WTC11 (cell line): ENCODE data around the gene IL12B. TPM values are rescaled to one million over a fixed set of nuclear protein-coding genes. Genes with fewer than 3 reads are reported as not detected.

ENCODE experiments used
- ATAC-seq: fragments of 200-7000 bp; cut with Tn5 transposase; 2 replicates; pipeline ENCODE4 v1.10.0; 2021; ENCODE audit warnings: mild to moderate bottlenecking, moderate library complexity
- CTCF ChIA-PET: fragments of 300-600 bp; sonication (Branson Sonifier 250); formaldehyde crosslinking; loops from one replicate; lab custom pipeline; 2021; ENCODE audit warnings: antibody characterized with exemption; lab: Charles Lee
- POLR2A ChIA-PET: fragments of 350-600 bp; sonication (Branson Sonifier 250); formaldehyde crosslinking; loops from one replicate; lab custom pipeline; 2021; ENCODE audit warnings: antibody characterized with exemption; lab: Charles Lee
- DNase-seq: peaks from one replicate; pipeline ENCODE4 v3.0.0; 2021; ENCODE audit warnings: low spot score
- H3K27ac Mint-ChIP-seq: 2 replicates; pipeline ENCODE4 v1.8.0; 2021; ENCODE audit warnings: mixed read lengths
- H3K27me3 Mint-ChIP-seq: 2 replicates; pipeline ENCODE4 v1.8.0; 2021; ENCODE audit warnings: low read depth, mild to moderate bottlenecking, moderate library complexity, mixed read lengths
- H3K36me3 Mint-ChIP-seq: 2 replicates; pipeline ENCODE4 v1.8.0; 2021; ENCODE audit warnings: mixed read lengths
- H3K4me1 Mint-ChIP-seq: 2 replicates; pipeline ENCODE4 v1.8.0; 2022; ENCODE audit warnings: mixed read lengths
- H3K4me3 Mint-ChIP-seq: 2 replicates; pipeline ENCODE4 v1.8.0; 2021; ENCODE audit warnings: mild to moderate bottlenecking, moderate library complexity, mixed read lengths
- H3K9me3 Mint-ChIP-seq: 2 replicates; pipeline ENCODE4 v1.8.0; 2021; ENCODE audit warnings: mixed read lengths
- ATF1 ChIP-seq: sonication (generic); formaldehyde crosslinking; IDR thresholded peaks from 2 replicates; pipeline ENCODE4 v1.8.1; 2023; ENCODE audit warnings: mild to moderate bottlenecking, moderate library complexity, missing genetic modification reagents
- ATF2 ChIP-seq: sonication (generic); formaldehyde crosslinking; IDR thresholded peaks from 2 replicates; pipeline ENCODE4 v1.8.1; 2022; ENCODE audit warnings: low read depth, missing genetic modification reagents, borderline replicate concordance
- CREB1 ChIP-seq: sonication (generic); formaldehyde crosslinking; IDR thresholded peaks from 2 replicates; pipeline ENCODE4 v1.8.0; 2023; ENCODE audit warnings: mild to moderate bottlenecking, missing genetic modification reagents
- CTCF ChIP-seq: fragments of 200-600 bp; IDR thresholded peaks from 2 replicates; pipeline ENCODE4 v1.8.0; 2022; ENCODE audit warnings: antibody characterized with exemption
- E2F5 ChIP-seq: sonication (generic); formaldehyde crosslinking; IDR thresholded peaks from 2 replicates; pipeline ENCODE4 v1.8.1; 2022; ENCODE audit warnings: mild to moderate bottlenecking, moderate library complexity, missing genetic modification reagents
- ESRRA ChIP-seq: sonication (generic); formaldehyde crosslinking; IDR thresholded peaks from 2 replicates; pipeline ENCODE4 v1.8.1; 2022; ENCODE audit warnings: mild to moderate bottlenecking, missing genetic modification reagents, borderline replicate concordance
- FOXJ3 ChIP-seq: sonication (generic); formaldehyde crosslinking; IDR thresholded peaks from 2 replicates; pipeline ENCODE4 v1.9.0; 2021; ENCODE audit warnings: missing genetic modification reagents, mild to moderate bottlenecking, borderline replicate concordance
- FOXP4 ChIP-seq: sonication (generic); formaldehyde crosslinking; IDR thresholded peaks from 2 replicates; pipeline ENCODE4 v1.8.0; 2022; ENCODE audit warnings: mild to moderate bottlenecking, missing genetic modification reagents
- HMGA2 ChIP-seq: fragments of 250-450 bp; sonication (Bioruptor Pico); IDR thresholded peaks from 2 replicates; pipeline ENCODE4 v1.4.0; 2021; ENCODE audit warnings: mild to moderate bottlenecking, moderate library complexity
- IRF1 ChIP-seq: sonication (generic); formaldehyde crosslinking; IDR thresholded peaks from 2 replicates; pipeline ENCODE4 v1.8.0; 2023; ENCODE audit warnings: missing genetic modification reagents
- IRF2 ChIP-seq: sonication (generic); formaldehyde crosslinking; IDR thresholded peaks from 2 replicates; pipeline ENCODE4 v1.8.0; 2022; ENCODE audit warnings: low read depth, missing genetic modification reagents, borderline replicate concordance
- MXD4 ChIP-seq: fragments of 250-450 bp; sonication (Bioruptor Pico); IDR thresholded peaks from 2 replicates; pipeline ENCODE4 v1.8.0; 2021; ENCODE audit warnings: mild to moderate bottlenecking, moderate library complexity, borderline replicate concordance
- MYBL2 ChIP-seq: sonication (generic); formaldehyde crosslinking; IDR thresholded peaks from 2 replicates; pipeline ENCODE4 v1.8.1; 2023; ENCODE audit warnings: mild to moderate bottlenecking, moderate library complexity, missing genetic modification reagents
- NR3C1 ChIP-seq: sonication (generic); formaldehyde crosslinking; conservative IDR thresholded peaks from 2 replicates; pipeline ENCODE4 v1.8.1; 2023; ENCODE audit warnings: low read depth, mild to moderate bottlenecking, missing genetic modification reagents
- SMAD3 ChIP-seq: sonication (generic); formaldehyde crosslinking; IDR thresholded peaks from 2 replicates; pipeline ENCODE4 v1.8.0; 2022; ENCODE audit warnings: missing genetic modification reagents, mild to moderate bottlenecking, borderline replicate concordance
- STAT6 ChIP-seq: sonication (generic); formaldehyde crosslinking; conservative IDR thresholded peaks from 2 replicates; pipeline ENCODE4 v1.8.1; 2023; ENCODE audit warnings: mild to moderate bottlenecking, low read depth, missing genetic modification reagents, moderate library complexity
- TCF7 ChIP-seq: sonication (generic); formaldehyde crosslinking; IDR thresholded peaks from 2 replicates; pipeline ENCODE4 v1.8.0; 2022; ENCODE audit warnings: mild to moderate bottlenecking, low read depth, missing genetic modification reagents, moderate library complexity
- USF2 ChIP-seq: sonication (generic); formaldehyde crosslinking; IDR thresholded peaks from 2 replicates; pipeline ENCODE4 v1.8.1; 2023; ENCODE audit warnings: mild to moderate bottlenecking, missing genetic modification reagents, moderate library complexity
- ZNF281 ChIP-seq: sonication (generic); formaldehyde crosslinking; IDR thresholded peaks from 2 replicates; pipeline ENCODE4 v1.8.0; 2023; ENCODE audit warnings: mild to moderate bottlenecking, missing genetic modification reagents
- total RNA-seq: library from RNA; stranded (reverse); gene quantifications from 3 replicates; pipeline ENCODE4 v1.2.3, GENCODE V29; 2021

IL12B gene
- total RNA-seq, 1 experiment from 2014 or later: not detected

GRCh38 chr5:159332800-159333544 lies 2.7 kb upstream of the IL12B start (continued):
- TF ChIP-seq ATF2 (CRISPR knock-in tag): no peak
- TF ChIP-seq IRF2 (CRISPR knock-in tag): no peak
- TF ChIP-seq ESRRA (CRISPR knock-in tag): no peak
- TF ChIP-seq HMGA2: no peak
- no peak for TF ChIP-seq ATF1 (CRISPR knock-in tag)

GRCh38 chr5:159331093-159331973 lies 1.0 kb upstream of the IL12B start:
- H3K36me3 Mint-ChIP-seq: no peaks in the 10 kb centered on the region
- H3K27ac Mint-ChIP-seq: no peak overlapping the region
- peak; percentile 82 for DNase-seq
- TF ChIP-seq FOXJ3 (CRISPR knock-in tag) (no peak), CREB1 (CRISPR knock-in tag) (no peak), SMAD3 (CRISPR knock-in tag) (no peak), USF2 (CRISPR knock-in tag) (0 out of 2 replicates have a peak, but pooled peaks have one; percentile 17), MYBL2 (peak; percentile 18; the same call in 1 of the 2 replicates), CTCF (peak; percentile 89), TCF7 (CRISPR knock-in tag) (no peak), FOXP4 (no peak), E2F5 (peak; percentile 75; the same call in 1 of the 2 replicates), ZNF281 (CRISPR knock-in tag) (no peak), HMGA2 (no peak), MXD4 (CRISPR knock-in tag) (no peak), NR3C1 (CRISPR knock-in tag) (no peak), IRF1 (no peak), STAT6 (CRISPR knock-in tag) (no peak)

More at GRCh38 chr5:159331093-159331973, 1.0 kb upstream of the IL12B start:
- H3K4me1 Mint-ChIP-seq: peaks cover 13% of the 10 kb centered on the region
- ATAC-seq: peak; percentile 90
- H3K9me3 Mint-ChIP-seq: no peaks in the 10 kb centered on the region
- ChIA-PET CTCF (interaction anchor here (0.6 to 1.3 kb wide), 19 partner anchors 9 to 656 kb away, joined by 3 to 15 read pairs (median 3); no protein-coding TSS in a partner anchor), POLR2A (no interaction called here)
- peak overlapping the region; percentile 75 for H3K4me3 Mint-ChIP-seq
- no peaks in the 10 kb centered on the region; the same call in 1 of the 2 replicates for H3K27me3 Mint-ChIP-seq
